DOHH2 (cell line): Measurements from ENCODE around the gene RNF130.

Experiments
- CTCF ChIP-seq: fragments of 200-600 bp; sonication (generic); IDR thresholded peaks from one replicate; pipeline ENCODE4 v1.5.1; 2014; ENCODE audit warnings: antibody characterized with exemption, mild to moderate bottlenecking, low read depth, low read length; ENCODE audit not compliant: poor library complexity, severe bottlenecking
- EZH2phosphoT487 ChIP-seq: fragments of 200-600 bp; sonication (generic); IDR thresholded peaks from 2 replicates; pipeline ENCODE4 v1.6.1; 2017; ENCODE audit warnings: borderline replicate concordance, mild to moderate bottlenecking, antibody characterized with exemption, low read length, moderate library complexity, mixed read lengths

- TF ChIP-seq CTCF = no peak
- no peak for TF ChIP-seq EZH2phosphoT487
These were observed 24.0 kb upstream of the RNF130 start for GRCh38 chr5:180095545-180095944.
